Left colon (tissue), 2 donors: ENCODE data around the gene TEX35. TPM values are rescaled to one million over a fixed set of nuclear protein-coding genes. Genes with fewer than 3 reads are reported as not detected.
"Not testable (repeated sequence)": the region's sequence is repeated elsewhere in the genome, so short reads cannot be mapped to it uniquely, and the experiment has no call there.

Source experiments
- ATAC-seq: fragments of 200-7000 bp; cut with Tn5 transposase; one replicate; pipeline ENCODE4 v1.9.1; 2020; ENCODE audit warnings: mild to moderate bottlenecking, moderate library complexity
- DNase-seq, 2 donors: peaks; one replicate each; pipeline ENCODE4 v3.0.0-alpha.2; 2020
- intact Hi-C, 2 donors: fragments of 100-400 bp; cut with DNase I in 1 of 2; cut with micrococcal nuclease in 1 of 2; formaldehyde crosslinking; loops; one replicate each; pipeline versions ENCODE4 v1.11.2 to v1.14.0; 2022; cut with DNase I, micrococcal nuclease
- total RNA-seq, 2 donors: library from RNA; stranded (reverse); fragmentation: NEBNext Ultra II Directional; extraction: Animal tissue kit (Norgen Biotek cat#: 25700); gene quantifications; one replicate each; pipeline ENCODE4 v1.2.1, GENCODE V29; 2021
- donor health status: DM: no; HTN: no; CAD: no.
- donor health status: DM: yes; HTN: yes; CAD: no.

TEX35 gene
- total RNA-seq, 2 donors from 2014 or later, result not detected

DNA sequence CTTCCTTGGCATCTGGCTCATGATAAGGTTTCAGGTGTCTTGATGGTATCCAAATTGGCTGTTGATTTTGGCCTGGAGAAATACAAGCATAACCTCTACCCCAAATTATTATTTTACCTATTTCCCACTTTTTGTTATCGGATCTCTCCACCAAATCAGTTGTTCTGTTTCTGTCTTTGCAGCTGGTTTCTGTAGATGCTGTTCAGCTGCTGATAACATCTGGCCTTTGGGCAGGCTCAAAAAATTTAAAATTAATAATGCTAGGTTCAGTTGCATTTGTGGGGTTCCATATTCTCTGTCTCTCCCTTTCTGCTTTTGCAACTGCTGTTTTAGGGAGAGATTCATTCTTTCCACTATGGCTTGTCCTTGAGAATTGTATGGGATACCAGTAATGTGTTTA lies 42.7 kb downstream of the TEX35 start:
- intact Hi-C loops, DNase-seq, ATAC-seq: not testable (repeated sequence)

DNA sequence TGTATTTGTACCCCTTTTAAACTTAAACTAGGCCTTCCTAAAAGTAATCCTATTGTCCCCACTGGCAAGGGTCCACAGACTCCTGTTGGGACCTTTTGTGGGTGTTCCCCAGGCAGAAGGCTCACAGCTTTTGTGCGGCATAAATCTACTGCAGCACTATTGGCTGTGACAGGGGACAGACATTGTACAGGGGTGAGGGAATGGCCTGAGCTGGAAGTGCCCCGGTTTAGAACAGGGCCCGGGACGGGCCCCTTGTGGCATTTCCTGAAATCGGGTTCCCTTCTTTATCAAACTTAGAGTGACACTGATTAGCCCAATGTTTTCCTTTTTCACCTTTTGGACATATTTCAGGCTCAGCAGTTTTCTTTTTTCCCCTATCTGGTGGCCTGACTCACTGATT lies 45.9 kb downstream of the TEX35 start:
- ATAC-seq, intact Hi-C loops, DNase-seq: not testable (repeated sequence)

DNA sequence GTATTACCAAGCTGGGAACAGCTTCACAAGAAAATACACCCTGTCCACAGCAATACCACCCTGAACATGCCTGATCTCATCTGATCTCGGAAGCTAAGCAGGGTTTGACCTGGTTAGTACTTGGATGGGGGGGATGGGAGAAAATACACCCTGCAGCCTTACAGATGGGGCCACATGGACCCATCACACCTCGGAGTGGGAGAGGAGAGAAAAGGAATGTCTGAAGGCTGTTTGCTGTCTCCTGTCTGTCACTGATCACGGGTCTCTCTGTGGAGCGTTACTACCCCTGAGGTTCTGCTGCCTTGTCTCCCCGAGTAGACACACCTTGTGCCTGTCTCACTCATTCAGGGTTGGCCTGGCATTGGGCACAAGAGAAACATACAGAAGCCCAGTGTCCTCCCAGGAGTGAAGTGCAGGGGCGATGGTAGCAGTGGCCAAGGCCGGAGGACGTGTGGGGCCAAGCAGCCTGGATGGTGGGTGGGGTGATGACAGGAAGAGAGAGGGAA lies 48.0 kb downstream of the TEX35 start:
- intact Hi-C loops, result no loop called here
- DNase-seq (no peak), ATAC-seq (no peak)

DNA sequence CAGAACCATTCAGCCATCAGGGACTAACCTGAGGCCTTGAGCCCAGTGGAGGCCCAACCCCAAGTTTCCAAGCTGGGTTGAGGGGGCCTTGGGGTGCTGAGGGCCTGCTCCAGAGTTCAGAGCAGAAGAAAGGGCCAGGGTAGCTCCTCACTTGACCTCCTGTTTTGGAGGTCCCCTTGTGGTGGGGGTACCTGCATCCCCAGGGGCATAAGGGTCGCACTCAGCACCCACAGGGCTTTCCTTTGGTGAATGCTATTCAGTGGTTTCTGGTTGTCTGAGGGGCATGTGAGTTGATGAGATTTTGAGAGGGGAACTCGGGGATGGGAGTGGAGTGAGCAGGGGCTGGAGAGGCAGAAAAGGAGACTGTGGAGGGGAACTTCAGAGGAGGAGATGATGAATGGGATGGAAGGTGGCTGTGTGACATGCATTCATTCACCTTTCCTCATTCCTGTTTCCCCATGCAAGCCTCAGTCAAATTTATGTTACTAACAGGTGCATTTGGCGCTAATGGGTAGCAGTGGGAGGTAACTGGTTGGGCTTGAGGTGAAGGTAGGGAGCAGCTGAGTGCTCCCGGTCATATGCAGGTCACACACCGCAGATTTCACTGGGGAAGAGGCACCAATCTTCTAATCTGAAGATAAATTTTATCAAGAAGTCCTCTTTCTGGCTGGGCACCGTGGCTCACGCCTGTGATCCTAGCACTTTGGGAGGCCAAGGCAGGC lies 50.4 kb downstream of the TEX35 start:
- intact Hi-C loops, result no loop called here
- ATAC-seq (no peak), DNase-seq (no peak)

DNA sequence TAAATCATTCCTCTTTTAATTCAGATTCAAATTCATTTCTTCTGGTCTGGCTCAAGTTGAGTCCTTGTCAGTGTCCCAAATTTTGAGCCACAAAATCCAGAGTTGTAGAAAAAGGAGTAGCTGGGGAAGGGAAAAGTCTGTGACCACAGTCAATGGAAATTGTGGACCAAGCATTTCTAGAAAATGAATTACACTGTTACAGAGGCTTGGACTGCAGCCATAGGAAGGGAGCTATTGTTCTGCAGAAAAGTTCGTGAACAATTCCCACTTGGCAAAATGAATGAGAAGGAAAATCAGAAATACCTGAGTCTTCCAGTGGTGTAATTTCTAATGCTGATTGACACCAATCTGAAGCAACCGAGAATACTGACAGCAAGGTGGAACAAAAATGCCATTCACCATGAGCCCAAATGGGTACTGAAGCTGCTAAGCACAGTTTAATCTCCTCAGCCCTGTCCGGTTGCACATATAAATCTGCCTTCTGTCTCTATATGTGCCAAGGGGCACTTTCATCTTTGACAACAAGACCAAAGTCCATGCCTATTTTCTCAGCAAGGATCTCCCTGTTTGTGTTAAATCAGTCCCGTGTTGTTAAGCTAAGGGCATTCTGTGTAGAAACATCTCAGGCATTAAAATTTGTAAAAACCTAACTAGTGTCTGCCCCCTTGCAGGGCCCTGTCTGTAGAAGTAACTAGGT lies 51.3 kb downstream of the TEX35 start:
- ATAC-seq (peak; percentile 95), DNase-seq (no peak)
- intact Hi-C loops, result no loop called here

DNA sequence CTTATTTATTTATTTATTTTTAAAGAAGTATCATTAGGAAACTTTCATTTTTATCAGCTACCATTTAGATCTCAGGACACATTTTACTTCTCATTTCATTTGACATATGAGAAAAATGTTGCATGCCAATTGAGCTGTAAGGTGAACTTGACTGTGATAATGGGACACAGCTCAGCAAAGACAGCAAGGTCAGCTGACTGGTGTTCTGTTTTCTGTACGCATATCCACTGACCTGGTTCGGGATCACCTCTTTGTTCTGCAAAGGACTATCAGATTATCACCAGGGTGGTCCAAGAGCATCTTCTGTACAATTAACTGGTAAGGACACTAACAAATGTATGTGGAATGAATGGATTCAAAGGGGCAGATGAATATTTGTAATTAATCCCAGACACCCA lies 51.9 kb downstream of the TEX35 start:
- intact Hi-C loops, result no loop called here
- peak; percentile 29 for ATAC-seq
- DNase-seq, result no peak

DNA sequence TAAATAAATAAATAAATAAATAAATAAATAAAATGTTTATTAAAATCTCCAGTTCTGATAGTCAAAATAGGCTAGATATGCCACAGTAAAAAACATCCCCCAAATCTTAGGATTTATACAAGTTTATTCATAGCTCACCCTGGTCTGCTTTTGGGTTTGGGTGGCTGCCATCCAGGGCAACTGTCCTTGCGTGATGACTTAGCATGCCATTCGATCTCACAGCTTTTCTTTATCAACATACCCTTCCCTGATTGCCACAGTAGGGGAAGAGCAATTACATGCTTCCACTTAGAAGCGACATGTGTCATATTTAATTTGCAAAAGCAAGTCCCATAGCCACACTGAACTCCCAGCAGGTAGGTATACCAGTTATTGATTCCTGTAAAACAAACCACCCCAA lies 52.7 kb downstream of the TEX35 start:
- intact Hi-C loops, result no loop called here
- ATAC-seq, result no peak
- no peak for DNase-seq

DNA sequence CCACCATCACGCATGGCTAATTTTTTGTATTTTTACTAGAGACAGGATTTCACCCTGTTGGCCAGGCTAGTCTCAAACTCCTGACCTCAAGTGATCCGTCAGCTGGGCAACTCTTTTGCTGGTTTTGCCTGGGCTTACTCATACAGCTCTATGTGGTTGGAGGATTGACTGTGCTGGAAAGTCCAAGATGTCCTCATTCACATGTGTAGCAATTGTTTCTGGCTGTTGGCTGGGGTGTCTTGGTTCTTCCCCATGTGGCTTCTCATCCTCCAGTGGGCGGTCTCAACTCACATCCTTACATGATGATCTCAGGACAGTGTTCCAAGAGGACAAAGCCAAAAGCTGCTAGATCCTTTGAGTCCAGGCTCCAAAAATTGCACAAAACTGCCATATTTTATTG lies 53.3 kb downstream of the TEX35 start:
- DNase-seq (no peak), ATAC-seq (no peak)
- intact Hi-C loops, result no loop called here

DNA sequence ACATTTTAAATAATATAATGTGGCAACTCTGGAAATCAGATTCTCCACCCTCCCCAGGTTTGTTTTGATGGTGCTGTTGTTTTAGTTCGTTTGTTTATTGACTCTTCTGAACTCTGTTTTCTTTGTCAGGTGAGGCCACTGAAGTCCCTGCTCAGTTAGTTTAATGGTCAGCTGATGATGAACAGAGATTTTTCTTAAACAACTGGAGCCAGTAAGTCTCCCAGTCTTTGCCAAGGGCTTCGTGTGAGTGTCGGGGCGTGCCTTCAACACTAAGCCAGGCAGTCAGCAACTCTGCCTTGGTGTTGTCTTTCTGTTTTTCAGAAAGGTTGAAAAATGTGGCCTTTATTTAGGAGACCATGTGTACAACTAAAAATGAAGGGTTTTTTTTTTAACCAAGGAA lies 58.9 kb downstream of the TEX35 start:
- intact Hi-C loops, result no loop called here
- ATAC-seq, result no peak

More for the DNA sequence above, 58.9 kb downstream of the TEX35 start:
- no peak for DNase-seq

Other genes starting within 250 kb of the TEX35 start
- not detected for gene CLEC20A, start 16.1 kb upstream of the TEX35 start, total RNA-seq
- 10 to 100 TPM; 31.4 to 36.3 TPM for gene RALGPS2, start 212.1 kb downstream of the TEX35 start, total RNA-seq